Heart right ventricle (tissue), 16 donors: ENCODE measurements around the gene CCT7. TPM values are rescaled to one million over a fixed set of nuclear protein-coding genes. Genes with fewer than 3 reads are reported as not detected.

ENCODE experiments used
- ATAC-seq, 8 donors: fragments of 200-7000 bp; cut with Tn5 transposase; one replicate each; pipeline ENCODE4 v1.9.1; 2020; ENCODE audit warnings: mild to moderate bottlenecking in 8 of 8, moderate library complexity in 8 of 8, moderate number of reproducible peaks in 1 of 8
- DNase-seq, 2 donors: peaks; one replicate each; pipeline ENCODE4 v3.0.0-alpha.2; 2020
- H3K27ac ChIP-seq, 10 donors: fragments of 200-600 bp; sonication (generic) in 2 of 10; one replicate each; pipeline versions ENCODE4 v1.5.0 to v1.8.0; 2020 to 2022; ENCODE audit warnings: mild to moderate bottlenecking in 3 of 10
- H3K27me3 ChIP-seq, 7 donors: fragments of 200-600 bp; one replicate each; pipeline ENCODE4 v1.8.0; 2021 to 2022; ENCODE audit warnings: mild to moderate bottlenecking in 2 of 7
- H3K36me3 ChIP-seq, 9 donors: fragments of 200-600 bp; sonication (generic) in 1 of 9; one replicate each; pipeline versions ENCODE4 v1.5.0 to v1.8.0; 2020 to 2022; ENCODE audit warnings: mild to moderate bottlenecking in 2 of 9
- H3K4me1 ChIP-seq, 9 donors: fragments of 200-600 bp; sonication (generic) in 1 of 9; one replicate each; pipeline versions ENCODE4 v1.5.0 to v1.8.0; 2020 to 2022; ENCODE audit warnings: mild to moderate bottlenecking in 4 of 9
- H3K4me3 ChIP-seq, 10 donors: fragments of 200-600 bp; sonication (generic) in 2 of 10; one replicate each; pipeline versions ENCODE4 v1.5.0 to v1.8.0; 2020 to 2022; ENCODE audit warnings: mild to moderate bottlenecking in 7 of 10, moderate library complexity in 2 of 10
- H3K9me3 ChIP-seq, 11 donors: fragments of 200-600 bp in 10 of 11; sonication (generic) in 2 of 11; one replicate each; pipeline versions ENCODE4 v1.5.0 to v1.8.0; 2013 to 2022; ENCODE audit warnings: mild to moderate bottlenecking in 2 of 11, control low read depth in 1 of 11, moderate library complexity in 1 of 11
- CTCF ChIP-seq, 9 donors: fragments of 200-600 bp; sonication (generic) in 2 of 9; IDR thresholded peaks; one replicate each; pipeline versions ENCODE4 v1.5.0 to v1.8.0; 2021 to 2022; ENCODE audit warnings: antibody characterized with exemption in 9 of 9, mild to moderate bottlenecking in 5 of 9, moderate library complexity in 1 of 9
- WGBS, 2 donors: extraction: QIAGEN DNeasy Blood & Tissue Kit; methylation state at CpG; one replicate each; pipeline ENCODE4 v1.1.7; 2013; ENCODE audit warnings: inconsistent platforms in 1 of 2; 5-methylcytosine and 5-hydroxymethylcytosine counted together
- intact Hi-C, 10 donors: fragments of 100-400 bp; cut with DNase I; formaldehyde crosslinking; loops; one replicate each; pipeline versions ENCODE4 v1.11.1 to v1.14.2; 2022
- polyA plus RNA-seq, 2 donors: library from polyadenylated mRNA; stranded (reverse); fragments of 200-250 nt; gene quantifications; one replicate each; pipeline ENCODE4 v1.2.3, GENCODE V29; 2013
- total RNA-seq, 10 donors: library from RNA; stranded (reverse); fragmentation: NEBNext Ultra II Directional in 3 of 10; extraction: Animal tissue kit (Norgen Biotek cat#: 25700) in 3 of 10; gene quantifications; one replicate each; pipeline versions ENCODE4 v1.2.1 to v1.2.4, GENCODE V29; 2021 to 2023
- donor health status: Arrhythmogenic right ventricular cardiomyopathy.
- donor health status: ischemic (EF 13 %, LVEDD 7.1; RV severe dilation, severe dysfunction).
- donor health status: healthy with polysubstance abuse.
- donor health status: DM: no; HTN: yes; CAD: no.
- donor health status: DM: no; HTN: no; CAD: no.
- donor health status: ischemic (EF 25% LVEDD 6.9; RV normal size, moderate dysfunction).
- donor health status: ischemic (EF 25% LVEDD 5.7; RV mildly dilated, moderate dysfunction).
- donor health status: healthy.
- donor health status: DM: yes; HTN: yes; CAD: no.
- donor health status: Ischemic cardiomyopathy.
- donor health status: ischemic (EF 35%, LVEDD 5.7; RV mildly dilated, moderate dysfunction).
- donor health status: nonischemic (EF 11% LVEDD 7.7; RV severe dilation, severe dysfunction).
- donor health status: DM: yes; HTN: yes; CAD: no.
- donor health status: PGD.
- donor health status: ischemic (EF 29% LVEDD 5.4; RV normal size, mild dysfunction).
- donor health status: nonischemic (EF 23%, LVEDD 6.1; RV moderate dilation, normal function).

The CCT7 gene
- total and polyA plus RNA-seq, 12 donors, result 162 to 332 (median 180) TPM

- WGBS, 2 donors, result 63 to 71% methylated on average over 9 of the region's 9 CpGs
- intact Hi-C loops, result no loop called here
- Histone ChIP-seq H3K27me3 (peaks cover 0 to 12% (median 5%) of the 10 kb centered on the region in 7 donors), H3K36me3 (no peaks in the 10 kb centered on the region), H3K9me3 (no peaks in the 10 kb centered on the region), H3K4me1 (peaks cover 0 to 13% (median 12%) of the 10 kb centered on the region in 9 donors), H3K27ac (no peak overlapping the region), H3K4me3 (no peak overlapping the region)
- no peak for ATAC-seq
- DNase-seq, result no peak
- no peak for TF ChIP-seq CTCF (IDR thresholded peaks at IDR 0.05)
These were observed 45.7 kb downstream of the CCT7 start for GRCh38 chr2:73279852-73280251.

GRCh38 chr2:73281244-73281643 lies 47.1 kb downstream of the CCT7 start:
- peaks cover 0 to 22% (median 15%) of the 10 kb centered on the region in 9 donors for H3K4me1 ChIP-seq
- H3K9me3 ChIP-seq, result no peaks in the 10 kb centered on the region
- H3K36me3 ChIP-seq, result no peaks in the 10 kb centered on the region
- H3K27me3 ChIP-seq, result peaks cover 0 to 25% (median 16%) of the 10 kb centered on the region in 7 donors
- ATAC-seq (no peak), DNase-seq (no peak)
- H3K4me3 ChIP-seq, result no peak overlapping the region
- no peak for TF ChIP-seq CTCF (IDR thresholded peaks at IDR 0.05)
- no peak overlapping the region for H3K27ac ChIP-seq
- intact Hi-C loops, result no loop called here

- DNase-seq (no peak), ATAC-seq (no peak)
- Histone ChIP-seq H3K27me3 (peaks cover 6 to 43% (median 30%) of the 10 kb centered on the region in 7 donors), H3K9me3 (no peaks in the 10 kb centered on the region), H3K27ac (no peak overlapping the region), H3K4me1 (peaks cover 0 to 22% (median 15%) of the 10 kb centered on the region in 9 donors), H3K36me3 (no peaks in the 10 kb centered on the region), H3K4me3 (peak overlapping the region in 2 of 10 donors; percentile 61 to 64)
- intact Hi-C loops, result no loop called here
- TF ChIP-seq CTCF (IDR thresholded peaks at IDR 0.05), result no peak
- WGBS, 2 donors, result 49 to 61% methylated on average over 5 of the region's 5 CpGs
These were observed 48.9 kb downstream of the CCT7 start for GRCh38 chr2:73282924-73283544.

GRCh38 chr2:73283545-73284295 lies 49.6 kb downstream of the CCT7 start:
- H3K36me3 ChIP-seq, result no peaks in the 10 kb centered on the region
- DNase-seq (no peak), ATAC-seq (peak in 6 of 8 donors; percentile 7 to 31 (median 19))
- 5 to 8% methylated on average over 43 of the region's 43 CpGs for WGBS, 2 donors
- peak overlapping the region; percentile 46 to 81 (median 63) for H3K4me3 ChIP-seq
- TF ChIP-seq CTCF (IDR thresholded peaks at IDR 0.05), result no peak
- intact Hi-C loops, result no loop called here
- peak overlapping the region in 1 of 10 donors; percentile 71 for H3K27ac ChIP-seq
- H3K27me3 ChIP-seq, result peaks cover 6 to 50% (median 37%) of the 10 kb centered on the region in 7 donors
- H3K4me1 ChIP-seq, result peaks cover 0 to 22% (median 15%) of the 10 kb centered on the region in 9 donors
- H3K9me3 ChIP-seq, result no peaks in the 10 kb centered on the region
